Caco-2 (cell line): ENCODE results near the gene CAMKMT. TPM values are rescaled to one million over a fixed set of nuclear protein-coding genes. Genes with fewer than 3 reads are reported as not detected.

Experiments used
- BruUV-seq: library from RNA; stranded (reverse); fragments of 400-500 nt; replicated peaks from 2 replicates; lab custom pipeline; 2021; lab: Mats Ljungman, UMichigan
- CTCF ChIA-PET: fragments of 300-600 bp; sonication (Branson Sonifier 250); formaldehyde crosslinking; loops from one replicate; lab custom pipeline; 2022; ENCODE audit warnings: antibody characterized with exemption; lab: Charles Lee
- POLR2A ChIA-PET: fragments of 300-600 bp; sonication (Branson Sonifier 250); formaldehyde crosslinking; loops from one replicate; lab custom pipeline; 2022; ENCODE audit warnings: antibody characterized with exemption; lab: Charles Lee
- DNase-seq, 2 experiments: peaks; one replicate each; pipeline versions ENCODE4 v3.0.0 to v3.0.0-alpha.2; 2020 to 2022
- H3K27me3 ChIP-seq: replicated peaks from 2 replicates; pipeline ENCODE4 v1.6.0; 2011; ENCODE audit warnings: low read length; ENCODE audit not compliant: control insufficient read depth, insufficient read depth
- H3K36me3 ChIP-seq: 2 replicates; pipeline ENCODE4 v1.5.1; 2011; ENCODE audit warnings: low read length; ENCODE audit not compliant: control insufficient read depth, insufficient read depth
- H3K4me1 ChIP-seq: fragments of 250-450 bp; sonication (Bioruptor Pico); 2 replicates; pipeline ENCODE4 v1.5.1; 2020; ENCODE audit warnings: mild to moderate bottlenecking
- H3K4me3 ChIP-seq: 2 replicates; pipeline ENCODE4 v1.5.1; 2011; ENCODE audit warnings: low read depth, mild to moderate bottlenecking, control low read depth, low read length
- H3K9me3 ChIP-seq: fragments of 250-450 bp; sonication (Bioruptor Pico); 2 replicates; pipeline ENCODE4 v1.5.1; 2020; ENCODE audit warnings: mild to moderate bottlenecking, moderate library complexity
- H3K27ac Mint-ChIP-seq: one replicate; pipeline ENCODE4 v1.8.0; 2022; ENCODE audit warnings: mixed read lengths; ENCODE audit not compliant: unreplicated experiment
- H3K27me3 Mint-ChIP-seq: one replicate; pipeline ENCODE4 v1.8.0; 2022; ENCODE audit warnings: mixed read lengths; ENCODE audit not compliant: insufficient read depth, unreplicated experiment
- H3K36me3 Mint-ChIP-seq: one replicate; pipeline ENCODE4 v1.8.0; 2022; ENCODE audit warnings: mild to moderate bottlenecking, mixed read lengths; ENCODE audit not compliant: insufficient read depth, unreplicated experiment
- H3K4me1 Mint-ChIP-seq: one replicate; pipeline ENCODE4 v1.8.0; 2022; ENCODE audit warnings: low read depth, mixed read lengths; ENCODE audit not compliant: unreplicated experiment
- H3K4me3 Mint-ChIP-seq: one replicate; pipeline ENCODE4 v1.8.0; 2022; ENCODE audit warnings: mild to moderate bottlenecking, moderate library complexity, mixed read lengths; ENCODE audit not compliant: unreplicated experiment
- H3K9me3 Mint-ChIP-seq: one replicate; pipeline ENCODE4 v1.8.0; 2022; ENCODE audit warnings: mixed read lengths; ENCODE audit not compliant: unreplicated experiment
- intact Hi-C: fragments of 100-400 bp; cut with micrococcal nuclease; formaldehyde crosslinking; loops from one replicate; pipeline ENCODE4 v1.10.0; 2022; ENCODE audit not compliant: unreplicated experiment
- total RNA-seq: library from RNA; stranded (reverse); gene quantifications from 2 replicates; pipeline ENCODE4 v1.2.3, GENCODE V29; 2022
- TF ChIP-seq, protein P1 (sequence below), 2 experiments: fragments of 200-600 bp in 1 of 2; IDR thresholded peaks; 1 replicate in 1 of 2; 2 replicates in 1 of 2; pipeline versions ENCODE4 v1.5.1 to v1.8.0; 2011 to 2022; ENCODE audit warnings: antibody characterized with exemption in 1 of 2, control low read depth in 1 of 2, inconsistent platforms in 1 of 2, low read depth in 1 of 2, low read length in 1 of 2, mild to moderate bottlenecking in 1 of 2, moderate library complexity in 1 of 2; ENCODE audit not compliant: insufficient read depth in 1 of 2, severe bottlenecking in 1 of 2, unreplicated experiment in 1 of 2

The CAMKMT gene
- total RNA-seq, 1 experiment from 2014 or later: 25.2 TPM

DNA sequence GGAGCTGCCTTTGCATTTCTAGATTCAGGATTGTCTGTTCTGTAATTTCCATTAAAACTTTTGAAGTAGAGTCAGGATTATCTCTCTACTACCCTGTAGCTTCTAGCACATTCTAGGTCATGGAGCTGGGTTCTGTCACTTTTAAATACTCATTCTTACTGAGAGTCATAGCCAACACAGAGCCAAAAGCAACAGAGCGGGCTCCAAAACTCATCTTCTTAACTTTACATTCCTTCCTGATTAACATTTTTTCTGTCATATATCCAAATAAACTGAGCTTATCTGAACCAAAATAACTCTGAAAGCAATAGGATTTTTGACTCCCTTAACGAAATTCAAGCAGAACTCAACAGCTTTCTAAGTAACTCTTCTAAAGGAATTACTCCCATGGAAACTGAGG is 13.3 kb upstream of the CAMKMT start:
- no peaks in the 10 kb centered on the region for H3K27me3 ChIP-seq
- H3K4me1 ChIP-seq: no peaks in the 10 kb centered on the region
- Mint-ChIP-seq H3K27ac (no peak overlapping the region), H3K36me3 (peaks cover 8% of the 10 kb centered on the region), H3K27me3 (no peaks in the 10 kb centered on the region), H3K4me3 (no peak overlapping the region), H3K4me1 (peaks cover 5% of the 10 kb centered on the region), H3K9me3 (no peaks in the 10 kb centered on the region)
- H3K9me3 ChIP-seq: no peaks in the 10 kb centered on the region
- POLR2A ChIA-PET: interaction anchor here (1.2 kb wide), 1 partner anchor 13 kb away, joined by 4 read pairs; the partner anchor contains the start of genes CAMKMT and PREPL
- TF ChIP-seq, protein P1, sequence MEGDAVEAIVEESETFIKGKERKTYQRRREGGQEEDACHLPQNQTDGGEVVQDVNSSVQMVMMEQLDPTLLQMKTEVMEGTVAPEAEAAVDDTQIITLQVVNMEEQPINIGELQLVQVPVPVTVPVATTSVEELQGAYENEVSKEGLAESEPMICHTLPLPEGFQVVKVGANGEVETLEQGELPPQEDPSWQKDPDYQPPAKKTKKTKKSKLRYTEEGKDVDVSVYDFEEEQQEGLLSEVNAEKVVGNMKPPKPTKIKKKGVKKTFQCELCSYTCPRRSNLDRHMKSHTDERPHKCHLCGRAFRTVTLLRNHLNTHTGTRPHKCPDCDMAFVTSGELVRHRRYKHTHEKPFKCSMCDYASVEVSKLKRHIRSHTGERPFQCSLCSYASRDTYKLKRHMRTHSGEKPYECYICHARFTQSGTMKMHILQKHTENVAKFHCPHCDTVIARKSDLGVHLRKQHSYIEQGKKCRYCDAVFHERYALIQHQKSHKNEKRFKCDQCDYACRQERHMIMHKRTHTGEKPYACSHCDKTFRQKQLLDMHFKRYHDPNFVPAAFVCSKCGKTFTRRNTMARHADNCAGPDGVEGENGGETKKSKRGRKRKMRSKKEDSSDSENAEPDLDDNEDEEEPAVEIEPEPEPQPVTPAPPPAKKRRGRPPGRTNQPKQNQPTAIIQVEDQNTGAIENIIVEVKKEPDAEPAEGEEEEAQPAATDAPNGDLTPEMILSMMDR (IDR thresholded peaks at IDR 0.05; ENCODE audit: insufficient read depth in 1 of 2, low read depth in 1 of 2, low read length in 1 of 2, severe bottlenecking in 1 of 2, unreplicated experiment in 1 of 2): no peak
- intact Hi-C loops: no loop called here
- DNase-seq: no peak
- H3K36me3 ChIP-seq: no peaks in the 10 kb centered on the region
- no peak overlapping the region for H3K4me3 ChIP-seq
- CTCF ChIA-PET: interaction anchor here (0.6 to 1.1 kb wide), 2 partner anchors 13 to 111 kb away, joined by 3 to 9 read pairs; partner anchors contain the start of genes CAMKMT and PREPL
- BruUV-seq: no TSS peak

DNA sequence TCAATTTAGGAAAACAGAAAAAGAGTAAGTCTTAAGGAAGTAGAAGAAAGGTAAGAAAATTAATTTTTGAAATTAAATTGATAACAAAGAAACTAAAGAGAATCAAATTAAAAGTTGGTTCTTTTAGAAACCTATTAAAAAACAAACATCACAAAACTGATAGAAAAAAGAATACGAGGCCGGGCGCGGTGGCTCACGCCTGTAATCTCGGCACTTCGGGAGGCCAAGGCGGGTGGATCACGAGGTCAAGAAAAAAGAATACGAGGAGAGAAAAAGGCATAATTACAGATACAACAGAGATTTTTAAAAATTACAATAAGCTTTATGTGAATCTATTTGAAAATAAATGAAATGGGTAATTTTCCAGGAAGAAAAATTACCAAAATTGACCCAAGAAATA is 12.2 kb upstream of the CAMKMT start:
- Mint-ChIP-seq H3K27ac (no peak overlapping the region), H3K4me1 (peaks cover 5% of the 10 kb centered on the region), H3K9me3 (no peaks in the 10 kb centered on the region), H3K27me3 (no peaks in the 10 kb centered on the region), H3K4me3 (no peak overlapping the region), H3K36me3 (peaks cover 3% of the 10 kb centered on the region)
- no peak for DNase-seq
- Histone ChIP-seq H3K27me3 (no peaks in the 10 kb centered on the region), H3K4me3 (no peak overlapping the region), H3K4me1 (no peaks in the 10 kb centered on the region), H3K9me3 (no peaks in the 10 kb centered on the region), H3K36me3 (no peaks in the 10 kb centered on the region)
- ChIA-PET POLR2A (no interaction called here), CTCF (no interaction called here)
- intact Hi-C loops: no loop called here
- TF ChIP-seq, protein P1 (IDR thresholded peaks at IDR 0.05; ENCODE audit: insufficient read depth in 1 of 2, low read depth in 1 of 2, low read length in 1 of 2, severe bottlenecking in 1 of 2, unreplicated experiment in 1 of 2): no peak
- no TSS peak for BruUV-seq

DNA sequence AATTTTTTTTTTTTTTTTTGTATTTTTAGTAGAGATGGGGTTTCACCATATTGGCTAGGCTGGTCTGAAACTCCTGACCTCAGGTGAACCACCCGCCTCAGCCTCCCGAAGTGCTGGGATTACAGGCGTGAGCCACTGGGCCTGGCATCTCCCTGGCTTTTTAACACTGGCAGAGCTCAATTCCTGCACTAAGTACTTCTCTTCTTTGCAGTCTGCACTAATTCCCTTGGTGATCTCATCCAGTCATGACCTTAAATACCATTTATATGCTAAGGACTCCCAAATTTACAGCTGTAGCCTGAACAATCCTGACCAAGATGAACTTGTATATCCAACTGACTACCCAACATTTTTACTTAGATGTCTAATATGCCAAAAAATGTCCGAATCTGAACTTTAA is 10.7 kb upstream of the CAMKMT start:
- TF ChIP-seq, protein P1 (IDR thresholded peaks at IDR 0.05; ENCODE audit: insufficient read depth in 1 of 2, low read depth in 1 of 2, low read length in 1 of 2, severe bottlenecking in 1 of 2, unreplicated experiment in 1 of 2): no peak
- POLR2A ChIA-PET: interaction anchor here (1.2 kb wide), 1 partner anchor 11 kb away, joined by 4 read pairs; the partner anchor contains the start of genes CAMKMT and PREPL
- Mint-ChIP-seq H3K9me3 (no peaks in the 10 kb centered on the region), H3K4me3 (no peak overlapping the region), H3K27me3 (no peaks in the 10 kb centered on the region), H3K36me3 (no peaks in the 10 kb centered on the region), H3K4me1 (peaks cover 5% of the 10 kb centered on the region), H3K27ac (no peak overlapping the region)
- CTCF ChIA-PET: no interaction called here
- Histone ChIP-seq H3K27me3 (no peaks in the 10 kb centered on the region), H3K36me3 (no peaks in the 10 kb centered on the region), H3K4me3 (no peak overlapping the region), H3K9me3 (no peaks in the 10 kb centered on the region), H3K4me1 (no peaks in the 10 kb centered on the region)
- intact Hi-C loops: no loop called here
- no TSS peak for BruUV-seq
- DNase-seq: no peak
